ENCODE measurements around the gene TTLL13.

DNA sequence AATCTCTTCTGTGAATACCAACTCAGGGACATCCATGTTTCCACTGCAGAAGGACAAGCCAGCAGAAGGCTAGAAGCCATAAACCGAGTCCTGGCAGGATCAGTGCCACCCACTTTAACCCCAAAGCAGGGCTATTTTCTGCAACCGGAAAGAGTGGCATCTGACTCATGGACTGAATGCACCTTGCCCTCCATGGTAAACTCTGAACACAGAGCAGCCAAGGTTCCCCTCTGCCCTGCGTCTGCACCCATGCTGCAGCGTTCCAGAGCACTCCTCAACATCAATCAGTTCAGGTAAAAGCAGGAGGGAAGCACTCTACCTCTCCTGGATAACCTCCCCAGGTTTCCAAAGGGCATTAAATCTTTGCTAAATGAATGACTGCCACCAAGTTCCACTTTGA, 15.3 kb downstream of the TTLL13 start:
- TF ChIP-seq, protein P1, sequence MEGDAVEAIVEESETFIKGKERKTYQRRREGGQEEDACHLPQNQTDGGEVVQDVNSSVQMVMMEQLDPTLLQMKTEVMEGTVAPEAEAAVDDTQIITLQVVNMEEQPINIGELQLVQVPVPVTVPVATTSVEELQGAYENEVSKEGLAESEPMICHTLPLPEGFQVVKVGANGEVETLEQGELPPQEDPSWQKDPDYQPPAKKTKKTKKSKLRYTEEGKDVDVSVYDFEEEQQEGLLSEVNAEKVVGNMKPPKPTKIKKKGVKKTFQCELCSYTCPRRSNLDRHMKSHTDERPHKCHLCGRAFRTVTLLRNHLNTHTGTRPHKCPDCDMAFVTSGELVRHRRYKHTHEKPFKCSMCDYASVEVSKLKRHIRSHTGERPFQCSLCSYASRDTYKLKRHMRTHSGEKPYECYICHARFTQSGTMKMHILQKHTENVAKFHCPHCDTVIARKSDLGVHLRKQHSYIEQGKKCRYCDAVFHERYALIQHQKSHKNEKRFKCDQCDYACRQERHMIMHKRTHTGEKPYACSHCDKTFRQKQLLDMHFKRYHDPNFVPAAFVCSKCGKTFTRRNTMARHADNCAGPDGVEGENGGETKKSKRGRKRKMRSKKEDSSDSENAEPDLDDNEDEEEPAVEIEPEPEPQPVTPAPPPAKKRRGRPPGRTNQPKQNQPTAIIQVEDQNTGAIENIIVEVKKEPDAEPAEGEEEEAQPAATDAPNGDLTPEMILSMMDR (IDR thresholded peaks at IDR 0.05; ENCODE audit: low read depth, low read length): no peak
- TF ChIP-seq EZH2phosphoT487 (IDR thresholded peaks at IDR 0.05; ENCODE audit: low read depth): no peak

Data from OCI-LY3 (cell line).